Stimulated activated CD8-positive, alpha-beta memory T cell treated with anti-CD3 and anti-CD28 coated beads, Interleukin-15, amount 100 ng/mL, for 1 hour (primary cell): ENCODE data around the gene ZSCAN1.
"Not testable (repeated sequence)": the region's sequence is repeated elsewhere in the genome, so short reads cannot be mapped to it uniquely, and the experiment has no call there.

Experiments
- DNase-seq: peaks from one replicate; pipeline ENCODE4 v3.0.0-alpha.2; 2020; ENCODE audit warnings: low read depth

Gene ZSCAN1, protein sequence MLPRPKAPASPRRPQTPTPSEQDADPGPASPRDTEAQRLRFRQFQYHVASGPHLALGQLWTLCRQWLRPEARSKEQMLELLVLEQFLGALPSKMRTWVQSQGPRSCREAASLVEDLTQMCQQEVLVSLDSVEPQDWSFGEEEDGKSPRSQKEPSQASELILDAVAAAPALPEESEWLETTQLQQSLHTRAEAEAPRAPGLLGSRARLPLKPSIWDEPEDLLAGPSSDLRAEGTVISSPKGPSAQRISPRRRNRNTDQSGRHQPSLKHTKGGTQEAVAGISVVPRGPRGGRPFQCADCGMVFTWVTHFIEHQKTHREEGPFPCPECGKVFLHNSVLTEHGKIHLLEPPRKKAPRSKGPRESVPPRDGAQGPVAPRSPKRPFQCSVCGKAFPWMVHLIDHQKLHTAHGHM

DNA sequence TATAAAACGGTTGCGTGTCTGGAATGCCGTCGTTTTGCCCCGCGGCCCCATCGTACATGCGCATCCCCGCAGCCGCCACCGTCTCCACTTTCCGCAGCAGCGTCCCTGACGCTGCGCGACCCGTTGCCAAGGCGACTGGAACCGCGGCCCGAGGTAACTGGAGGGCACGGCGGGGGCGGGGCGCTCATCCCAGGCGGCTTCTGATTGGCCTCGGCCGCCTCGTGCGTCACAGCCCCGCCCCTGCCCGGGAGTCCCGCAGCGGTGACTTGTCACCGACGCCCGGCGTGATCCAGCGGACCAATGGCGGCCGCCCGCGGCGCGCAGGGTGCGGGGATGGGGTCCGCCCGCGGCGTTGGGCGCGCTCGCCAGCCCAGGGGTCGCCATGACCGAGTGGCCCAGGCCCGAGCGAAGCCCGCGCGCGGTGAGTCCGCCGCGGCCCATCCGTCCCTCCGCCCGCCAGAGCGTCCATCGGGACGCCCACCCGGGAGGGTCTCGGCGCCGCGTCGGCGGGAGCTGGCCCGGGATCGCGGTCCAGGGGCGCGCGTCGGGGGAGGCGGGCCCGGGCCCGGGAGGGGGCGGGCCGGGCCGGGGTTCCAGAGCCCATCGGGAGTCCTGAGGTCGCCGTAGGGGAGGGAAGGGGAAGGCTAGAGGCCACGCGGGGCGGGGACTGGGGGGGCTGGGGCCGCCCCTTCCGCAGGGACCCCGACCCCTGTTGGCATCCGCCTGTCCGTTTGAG lies at the start of gene ZSCAN1:
TSS of gene ZSCAN1 (plus strand) at position 285 of the 736 bp plus-strand sequence. CDS start 3,812 bp downstream, outside the sequence.
- no peak for DNase-seq

- DNase-seq = no peak
Observed at GRCh38 chr19:57992841-57993240, 41.0 kb upstream of the ZSCAN1 start.

DNA sequence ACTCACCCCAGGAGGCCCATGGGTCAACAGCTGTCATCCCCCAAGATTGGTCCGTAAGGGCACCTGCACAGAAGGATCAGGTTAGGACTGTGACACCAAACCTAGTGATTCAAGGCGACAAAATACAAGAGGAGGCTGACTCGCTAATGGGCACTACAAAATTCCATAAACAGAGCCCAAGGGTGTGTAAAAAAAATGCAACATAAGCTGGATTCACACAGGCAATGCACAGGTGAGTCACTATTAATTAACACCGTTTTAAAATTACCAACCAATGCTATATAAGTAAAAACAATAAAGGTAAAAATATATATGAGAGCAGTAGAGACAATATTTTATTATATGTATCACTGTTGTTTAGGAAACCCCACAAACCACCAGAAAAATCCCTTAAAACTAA lies 33.1 kb upstream of the ZSCAN1 start:
- no peak for DNase-seq

GRCh38 chr19:58001895-58002369 lies 31.9 kb upstream of the ZSCAN1 start:
- DNase-seq = no peak

DNA sequence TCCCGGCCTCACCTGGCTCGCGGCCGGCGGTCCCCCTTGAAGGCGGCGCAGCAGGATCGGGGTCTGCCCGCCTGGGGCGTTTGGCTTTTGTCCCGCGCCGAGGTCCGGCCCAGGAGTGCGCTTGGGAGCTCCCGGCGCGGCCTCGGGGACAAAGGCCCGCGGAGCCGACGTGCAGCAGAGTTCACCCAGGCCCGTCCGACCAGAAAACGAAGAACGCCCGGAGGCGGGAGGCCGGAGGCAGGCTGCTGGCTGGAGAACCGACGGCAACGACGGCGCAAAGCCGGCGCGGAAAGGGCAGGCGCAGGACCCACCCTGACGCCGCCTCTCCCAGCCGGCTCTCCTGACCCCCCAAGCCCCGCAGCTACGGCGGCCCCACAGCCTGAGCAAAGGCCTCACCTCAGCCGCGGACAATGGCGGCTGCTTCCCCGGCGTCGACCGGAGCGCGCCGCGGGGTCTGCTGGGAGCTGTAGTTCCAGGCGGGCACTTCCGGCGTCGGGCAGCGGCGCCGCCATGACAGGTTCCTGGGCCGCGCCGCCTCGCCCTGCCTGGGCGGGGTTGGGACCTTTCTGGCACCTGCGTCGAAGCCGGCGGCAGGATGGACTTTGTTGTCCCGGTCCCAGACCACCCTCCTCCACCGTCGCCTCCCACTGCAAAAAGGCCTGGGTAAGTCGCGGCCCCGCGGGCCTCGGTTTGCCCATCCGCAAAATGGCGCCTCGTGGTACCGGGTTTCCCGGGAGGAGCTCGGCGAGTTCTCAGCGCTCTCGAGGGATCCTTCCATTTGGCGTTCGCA lies 31.2 kb upstream of the ZSCAN1 start, which contains the start of gene ZNF606:
TSS of gene ZNF606 (minus strand) at position 437 of the 790 bp plus-strand sequence. CDS start 1,501 bp downstream, outside the sequence.
- peak; percentile 65 for DNase-seq

DNA sequence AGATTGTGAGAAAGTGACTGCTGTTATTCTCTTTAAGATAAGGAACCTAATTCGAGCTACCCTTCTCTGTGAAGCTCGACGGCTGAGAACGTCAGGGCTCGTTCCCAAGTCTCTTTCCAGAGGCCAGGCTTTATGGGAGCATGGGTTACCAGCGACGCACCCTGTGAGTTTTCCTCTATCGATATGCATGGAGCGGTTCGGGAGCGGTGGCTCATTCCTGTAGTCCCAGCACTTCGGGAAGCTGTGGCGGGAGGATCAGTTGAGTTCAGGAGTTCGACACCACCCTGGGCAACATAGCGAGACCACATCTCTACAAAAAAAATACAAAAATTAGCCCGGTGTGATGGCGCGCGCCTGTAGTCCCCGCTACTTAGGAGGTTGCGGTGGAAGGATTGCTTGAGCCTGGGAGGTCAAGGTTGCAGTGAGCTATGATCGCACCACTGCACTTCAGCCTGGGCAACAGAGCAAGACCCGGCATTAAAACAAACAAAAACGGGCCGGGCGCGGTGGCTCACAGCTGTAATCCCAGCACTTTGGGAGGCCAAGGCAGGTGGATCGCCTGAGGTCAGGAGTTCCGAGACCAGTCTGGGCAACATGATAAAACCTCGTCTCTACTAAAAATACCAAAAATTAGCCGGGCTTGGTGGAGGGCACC lies 30.5 kb upstream of the ZSCAN1 start:
- no peak for DNase-seq

DNA sequence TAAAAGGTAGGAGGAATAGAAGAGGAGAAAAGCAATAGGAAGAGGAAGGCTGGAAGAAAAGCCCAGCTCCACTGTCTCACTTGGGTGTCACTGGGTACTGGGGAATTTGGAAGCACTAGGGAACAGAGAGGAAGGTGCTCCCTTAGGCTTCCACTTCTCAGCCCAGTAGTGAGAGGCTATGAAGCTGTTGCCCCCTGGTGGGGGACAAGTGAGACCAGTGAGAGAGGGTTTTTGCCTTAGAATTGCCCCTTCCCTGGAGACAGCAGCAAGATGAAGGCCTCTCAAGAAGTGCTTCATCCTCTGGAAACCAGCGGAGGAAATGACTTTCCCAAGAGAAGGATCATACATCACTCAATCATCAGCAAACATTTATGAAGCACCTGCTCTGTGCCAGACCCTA lies 26.5 kb upstream of the ZSCAN1 start:
- no peak for DNase-seq

DNA sequence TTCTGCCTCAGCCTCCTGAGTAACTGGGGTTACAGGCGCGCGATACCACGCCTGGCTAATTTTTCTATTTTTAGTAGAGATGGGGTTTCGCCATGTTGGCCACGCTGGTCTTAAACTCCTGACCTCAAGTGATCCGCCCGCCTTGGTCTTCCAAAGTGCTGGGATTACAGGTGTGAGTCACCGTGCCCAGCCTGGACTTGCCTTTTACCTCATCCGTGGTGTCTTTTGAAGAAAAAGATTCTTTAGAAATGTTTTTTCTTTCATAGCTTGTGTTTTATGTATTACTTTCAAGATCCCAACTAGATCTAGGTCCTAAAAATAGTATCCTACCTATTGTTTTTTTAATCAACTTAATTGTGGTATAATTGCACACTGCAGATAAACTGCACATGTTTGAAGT lies 24.9 kb upstream of the ZSCAN1 start:
- DNase-seq = not testable (repeated sequence)

- no peak for DNase-seq
Observed at GRCh38 chr19:58009301-58009665, 24.5 kb upstream of the ZSCAN1 start.

- DNase-seq = no peak
Observed at GRCh38 chr19:58009666-58010301, 24.0 kb upstream of the ZSCAN1 start.

GRCh38 chr19:58010507-58010906 lies 23.3 kb upstream of the ZSCAN1 start:
- DNase-seq = no peak

DNA sequence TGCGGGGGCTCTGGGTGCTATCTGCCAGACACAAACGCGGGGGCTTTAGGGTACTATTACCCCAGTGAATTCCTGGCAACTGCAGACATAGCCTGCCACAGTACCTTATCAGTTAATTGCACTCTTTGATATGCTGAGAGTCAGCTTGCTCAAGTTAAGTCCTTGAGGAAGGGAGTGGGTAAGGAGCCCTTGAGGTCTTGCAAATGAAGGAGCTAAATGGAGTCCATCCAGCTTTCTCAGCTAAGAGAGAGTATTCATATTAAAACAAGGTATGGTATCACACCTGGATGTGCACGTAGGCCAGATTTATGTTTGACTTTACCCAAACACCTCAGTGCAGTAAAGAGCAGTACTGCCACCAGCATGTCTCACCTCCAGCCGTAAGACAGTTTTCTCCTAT lies 19.7 kb upstream of the ZSCAN1 start:
- no peak for DNase-seq

GRCh38 chr19:58020129-58020528 lies 13.7 kb upstream of the ZSCAN1 start:
- no peak for DNase-seq

- DNase-seq = no peak
Observed at GRCh38 chr19:58021541-58022282, 12.1 kb upstream of the ZSCAN1 start.

DNA sequence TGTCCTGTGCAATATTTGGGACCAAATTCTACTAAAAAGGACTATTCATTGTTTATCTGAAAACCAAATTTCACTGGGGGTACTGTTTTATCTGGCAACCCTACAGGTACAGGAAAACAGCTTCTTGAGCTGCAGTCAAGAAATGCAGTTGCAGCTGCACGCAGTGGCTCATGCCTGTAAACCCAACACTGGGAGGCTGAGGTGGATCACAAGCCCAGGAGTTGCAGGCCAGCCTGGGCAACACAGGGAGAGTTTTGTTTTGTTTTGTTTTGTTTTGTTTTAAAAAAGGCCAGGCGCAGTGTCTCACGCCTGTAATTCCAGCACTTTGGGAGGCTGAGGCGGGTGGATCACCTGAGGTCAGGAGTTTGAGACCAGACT lies 11.6 kb upstream of the ZSCAN1 start:
- no peak for DNase-seq

DNA sequence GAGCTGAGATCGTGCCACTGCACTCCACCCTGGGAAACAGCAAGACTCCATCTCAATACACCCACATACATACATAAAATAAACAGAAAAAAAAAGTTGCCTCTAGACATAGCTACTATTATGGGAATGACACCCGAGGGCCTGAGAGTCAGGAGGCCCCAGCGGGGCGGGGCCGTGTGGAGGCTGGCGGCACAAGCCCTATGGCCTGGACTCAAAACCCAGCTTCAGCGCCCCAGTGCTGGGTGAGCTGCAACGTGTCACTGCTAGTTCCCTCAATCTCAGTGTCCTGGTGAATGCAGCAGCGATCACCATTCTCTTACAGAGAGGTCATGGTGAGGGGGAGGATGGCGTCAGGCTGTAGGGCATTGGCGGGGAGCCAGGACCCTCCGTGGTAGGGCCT lies 9.2 kb upstream of the ZSCAN1 start:
- DNase-seq = no peak

DNA sequence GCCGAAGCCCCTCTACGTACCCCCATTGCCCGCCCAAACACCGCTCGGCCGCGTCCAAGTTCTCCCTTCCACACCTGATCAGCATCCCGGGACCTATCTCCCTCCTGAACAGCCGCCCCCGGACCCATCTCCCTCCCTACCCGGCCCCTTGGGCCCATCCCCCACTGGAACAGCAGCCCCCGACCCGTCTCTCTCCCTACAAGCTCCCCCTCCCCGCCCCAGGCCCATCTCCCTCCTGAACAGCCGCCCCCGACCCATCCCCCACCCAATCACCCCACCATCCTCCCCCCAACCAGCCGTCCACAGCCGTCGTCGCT lies 610 bp downstream of the ZSCAN1 start:
- DNase-seq = no peak

DNA sequence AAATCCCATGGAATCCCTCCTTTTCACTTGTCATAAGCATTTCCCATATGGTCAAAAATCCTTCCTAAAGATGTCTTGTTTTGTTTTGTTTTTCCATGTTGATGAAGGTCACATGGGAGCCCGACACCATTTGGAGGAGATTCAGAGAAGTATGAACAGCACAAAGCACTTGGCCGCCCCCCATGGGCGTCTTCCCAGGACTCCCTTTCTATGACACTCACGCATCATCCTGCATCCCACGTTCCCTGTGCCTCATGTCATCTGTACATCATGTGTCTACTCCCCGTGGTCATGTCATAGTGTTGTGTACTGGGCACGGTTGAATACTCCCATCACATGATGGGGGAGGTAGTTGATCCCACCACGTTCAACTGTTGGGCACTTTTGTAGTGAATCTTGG lies 2.0 kb downstream of the ZSCAN1 start:
- DNase-seq = no peak

GRCh38 chr19:58037927-58038687 lies 4.3 kb downstream of the ZSCAN1 start:
- no peak for DNase-seq

DNA sequence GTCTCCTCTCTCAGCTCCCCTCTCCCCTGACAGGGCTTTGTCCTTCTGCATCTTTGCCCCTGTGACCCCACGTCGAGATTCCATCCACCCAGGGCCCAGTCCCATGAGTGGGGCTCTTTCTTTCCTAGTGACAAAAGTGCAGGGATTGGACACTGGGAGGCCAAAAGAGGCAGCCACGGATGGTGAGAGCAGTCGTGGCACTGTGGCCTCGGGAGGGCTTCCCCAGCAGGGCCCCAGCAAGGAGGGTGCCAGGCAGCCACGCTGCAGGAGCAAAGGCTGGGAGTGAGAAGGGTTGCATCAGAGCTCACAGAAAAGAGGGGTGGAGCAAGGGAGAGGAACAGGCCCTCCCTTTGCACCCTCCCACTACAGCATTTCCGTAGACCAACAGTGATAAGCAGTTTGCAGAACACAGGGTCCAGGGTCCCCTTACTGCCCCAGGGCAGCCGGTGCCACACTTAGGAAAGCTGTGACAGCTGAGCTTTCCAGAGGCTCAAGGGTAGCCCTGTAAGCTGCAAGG lies 4.9 kb downstream of the ZSCAN1 start:
- DNase-seq = no peak
